GM18873 (cell line): Measurements from ENCODE around the gene GPR162.
"Not testable (repeated sequence)": the region's sequence is repeated elsewhere in the genome, so short reads cannot be mapped to it uniquely, and the experiment has no call there.

Experiments used
- ATAC-seq: cut with Tn5 transposase; IDR thresholded peaks from one replicate; pipeline ENCODE4 v1.9.1; 2021; ENCODE audit warnings: mild to moderate bottlenecking, moderate library complexity, moderate number of reproducible peaks; ENCODE audit not compliant: unreplicated experiment, low FRiP score

The GPR162 gene

GRCh38 chr12:6851921-6852650 is 30.5 kb downstream of the GPR162 start, which contains the start of gene USP5:
USP5 (plus strand) TSS chr12:6852150; CDS start chr12:6852180, 30 bp downstream.
- ATAC-seq = peak; percentile 68

- no peak for ATAC-seq
These were observed 31.2 kb downstream of the GPR162 start for GRCh38 chr12:6852651-6853354.

- ATAC-seq = no peak
These were observed 32.0 kb downstream of the GPR162 start for GRCh38 chr12:6853626-6854025.

- no peak for ATAC-seq
These were observed 32.4 kb downstream of the GPR162 start for GRCh38 chr12:6854036-6854435.

GRCh38 chr12:6855322-6855721 is 33.7 kb downstream of the GPR162 start:
- ATAC-seq = no peak

GRCh38 chr12:6858799-6859198 is 37.2 kb downstream of the GPR162 start:
- ATAC-seq = no peak

- no peak for ATAC-seq
These were observed 38.5 kb downstream of the GPR162 start for GRCh38 chr12:6860116-6860515.

- ATAC-seq = no peak
These were observed 39.3 kb downstream of the GPR162 start for GRCh38 chr12:6860942-6861341.

GRCh38 chr12:6861391-6861790 is 39.8 kb downstream of the GPR162 start:
- ATAC-seq = no peak

GRCh38 chr12:6863033-6863432 is 41.4 kb downstream of the GPR162 start:
- no peak for ATAC-seq

- ATAC-seq = no peak
These were observed 42.1 kb downstream of the GPR162 start for GRCh38 chr12:6863586-6864321.

- ATAC-seq = not testable (repeated sequence)
These were observed 43.7 kb downstream of the GPR162 start for GRCh38 chr12:6865307-6865706.

- ATAC-seq = no peak
These were observed 44.7 kb downstream of the GPR162 start for GRCh38 chr12:6866163-6866919.

GRCh38 chr12:6866920-6867412 is 45.3 kb downstream of the GPR162 start:
- ATAC-seq = peak; percentile 4

- peak; percentile 35 for ATAC-seq
These were observed 46.0 kb downstream of the GPR162 start, which contains the start of gene TPI1 for GRCh38 chr12:6867413-6868210. TPI1 (plus strand) TSS chr12:6867531; CDS start chr12:6867567, 36 bp downstream.

GRCh38 chr12:6868211-6869048 is 46.8 kb downstream of the GPR162 start:
- peak; percentile 1 for ATAC-seq

- ATAC-seq = no peak
These were observed 47.7 kb downstream of the GPR162 start for GRCh38 chr12:6869049-6870021.
